H1 (cell line): Measurements from ENCODE around the gene TBX15. TPM values are rescaled to one million over a fixed set of nuclear protein-coding genes. Genes with fewer than 3 reads are reported as not detected.

Experiments
- BACH1 ChIP-seq: IDR thresholded peaks from 2 replicates; pipeline ENCODE4 v1.6.1; 2012; ENCODE audit warnings: low read length, improper control_type of control experiment
- EZH2 ChIP-seq: fragments of 200-600 bp; sonication (generic); IDR thresholded peaks from 2 replicates; pipeline ENCODE4 v1.7.1; 2012; ENCODE audit warnings: low read depth, mild to moderate bottlenecking, moderate library complexity, low read length, inconsistent platforms; ENCODE audit not compliant: severe bottlenecking
- JUN ChIP-seq: IDR thresholded peaks from 2 replicates; pipeline ENCODE4 v1.6.1; 2011; ENCODE audit warnings: low read depth, mild to moderate bottlenecking, improper control_type of control experiment, low read length
- MAFK ChIP-seq: IDR thresholded peaks from 2 replicates; pipeline ENCODE4 v1.6.1; 2012; ENCODE audit warnings: low read depth, mild to moderate bottlenecking, improper control_type of control experiment, low read length
- NANOG ChIP-seq: IDR thresholded peaks from 2 replicates; pipeline ENCODE4 v1.6.1; 2011; ENCODE audit warnings: low read length, low read depth, mild to moderate bottlenecking, inconsistent platforms; ENCODE audit not compliant: insufficient read depth, poor library complexity, severe bottlenecking
- RAD21 ChIP-seq, 2 experiments: IDR thresholded peaks in 1 of 2; conservative IDR thresholded peaks in 1 of 2; 2 replicates each; pipeline ENCODE4 v1.6.1; 2011; ENCODE audit warnings: low read depth in 2 of 2, low read length in 2 of 2, improper control_type of control experiment in 1 of 2, inconsistent platforms in 1 of 2, mild to moderate bottlenecking in 1 of 2, moderate library complexity in 1 of 2
- RFX5 ChIP-seq: IDR thresholded peaks from 2 replicates; pipeline ENCODE4 v1.6.1; 2011; ENCODE audit warnings: low read depth, low read length, improper control_type of control experiment, borderline replicate concordance
- SRF ChIP-seq: IDR thresholded peaks from 2 replicates; pipeline ENCODE4 v1.6.1; 2011; ENCODE audit warnings: mild to moderate bottlenecking, low read depth, low read length, moderate library complexity
- polyA plus RNA-seq, 7 experiments: library from polyadenylated mRNA; depleted of rRNA in 3 of 7; stranded (reverse) in 5 of 7; unstranded in 2 of 7; fragments of >200 nt in 5 of 7; fragments of 200-250 nt in 2 of 7; gene quantifications; 1 replicate in 5 of 7; 2 replicates in 1 of 7; 4 replicates in 1 of 7; pipeline versions ENCODE4 v1.2.1 to v1.2.3, GENCODE V29; 2011 to 2013; ENCODE audit warnings: missing spikeins in 2 of 7, mixed read lengths in 2 of 7
- total RNA-seq: library from RNA; stranded (reverse); fragmentation: NEBNext Ultra II Directional; extraction: Animal tissue kit (Norgen Biotek cat#: 25700); gene quantifications from 2 replicates; pipeline ENCODE4 v1.2.1, GENCODE V29; 2021

TBX15 gene
- total and polyA plus RNA-seq, 2 of the 8 experiments (the other 6 are each of a cell fraction or from before 2014, with no cell fraction given) = 0.14 to 0.24 TPM

DNA sequence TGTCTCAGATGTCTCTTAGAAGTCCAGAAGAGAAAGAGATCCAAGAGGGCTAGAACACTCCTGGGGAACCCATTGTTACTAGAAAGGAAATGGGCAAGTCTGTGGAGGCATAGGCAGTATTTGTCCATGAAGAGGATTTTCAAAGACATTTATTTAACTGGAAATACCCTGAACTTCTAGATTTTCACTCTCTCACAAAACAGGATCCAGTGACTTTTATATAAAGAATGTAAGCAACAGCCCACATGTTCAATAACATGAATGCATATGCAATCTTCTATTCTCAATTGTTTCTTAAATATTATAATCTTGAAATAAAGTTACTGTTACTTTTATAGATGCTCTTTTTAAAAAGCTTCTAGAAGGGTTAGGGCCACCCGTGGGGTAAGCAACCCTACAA, 53.4 kb downstream of the TBX15 start (continued):
- TF ChIP-seq NANOG = no peak
- TF ChIP-seq RAD21 (IDR thresholded peaks at IDR 0.05 in 1 of 2, conservative IDR thresholded peaks at IDR 0.05 in 1 of 2; ENCODE audit: low read depth in 2 of 2, low read length in 2 of 2) = no peak
- TF ChIP-seq EZH2 = no peak
- TF ChIP-seq RFX5 = no peak
- TF ChIP-seq BACH1 = no peak
- no peak for TF ChIP-seq MAFK
- TF ChIP-seq JUN = no peak
- no peak for TF ChIP-seq SRF
